Mesodermal cell (in vitro differentiated cells): Measurements from ENCODE around the gene ANXA11.

ENCODE experiments used
- H3K27ac ChIP-seq: 2 replicates; pipeline ENCODE4 v1.7.0; 2013; ENCODE audit warnings: mild to moderate bottlenecking, low read depth, low read length, moderate library complexity; ENCODE audit not compliant: severe bottlenecking
- H3K36me3 ChIP-seq: 2 replicates; pipeline ENCODE4 v1.7.1; 2013; ENCODE audit warnings: mild to moderate bottlenecking, low read length, moderate library complexity; ENCODE audit not compliant: control insufficient read depth, insufficient read depth
- H3K4me1 ChIP-seq: one replicate; pipeline ENCODE4 v1.7.1; 2013; ENCODE audit warnings: mild to moderate bottlenecking, low read length; ENCODE audit not compliant: insufficient read depth, control insufficient read depth, poor library complexity, severe bottlenecking
- H3K4me3 ChIP-seq: 2 replicates; pipeline ENCODE4 v1.7.0; 2013; ENCODE audit warnings: low read length, control low read depth, mild to moderate bottlenecking; ENCODE audit not compliant: insufficient read depth, poor library complexity, severe bottlenecking; ENCODE audit errors: extremely low read depth
- H3K9me3 ChIP-seq: 2 replicates; pipeline ENCODE4 v1.7.1; 2013; ENCODE audit warnings: mild to moderate bottlenecking, low read length, moderate library complexity; ENCODE audit not compliant: control insufficient read depth
- WGBS, 2 experiments: methylation state at CpG; one replicate each; pipeline ENCODE4 v1.1.5; 2013; ENCODE audit warnings: missing lambda C conversion rate in 2 of 2; ENCODE audit not compliant: insufficient coverage in 2 of 2; 5-methylcytosine and 5-hydroxymethylcytosine counted together

Gene ANXA11

DNA sequence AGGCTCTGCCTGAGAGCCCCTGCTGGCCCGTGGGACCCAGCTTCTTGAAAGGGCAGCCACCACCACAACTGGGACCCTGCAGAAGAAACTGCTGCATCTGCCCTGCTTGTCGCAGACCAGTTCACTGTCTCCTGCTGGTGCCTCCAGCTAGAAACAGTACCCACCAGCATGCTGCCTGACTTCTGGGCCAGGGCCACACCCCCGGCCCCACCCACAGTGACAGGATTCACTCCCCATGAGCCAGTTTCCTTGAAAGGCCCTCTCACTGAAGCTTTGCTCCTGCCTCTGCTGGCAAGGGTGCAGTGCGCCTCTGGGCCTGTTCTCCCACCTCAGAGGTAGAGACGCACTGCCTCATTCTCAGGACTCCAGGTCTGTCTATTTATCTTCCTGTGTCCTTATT, 32.4 kb downstream of the ANXA11 start:
- WGBS, 2 experiments = 63 to 80% methylated on average over 3 to 4 of the region's 5 CpGs
- H3K36me3 ChIP-seq = peaks cover 18% of the 10 kb centered on the region
- H3K9me3 ChIP-seq = no peaks in the 10 kb centered on the region
- no peak overlapping the region for H3K27ac ChIP-seq
- H3K4me3 ChIP-seq = no peak overlapping the region
- peaks cover 16% of the 10 kb centered on the region for H3K4me1 ChIP-seq

DNA sequence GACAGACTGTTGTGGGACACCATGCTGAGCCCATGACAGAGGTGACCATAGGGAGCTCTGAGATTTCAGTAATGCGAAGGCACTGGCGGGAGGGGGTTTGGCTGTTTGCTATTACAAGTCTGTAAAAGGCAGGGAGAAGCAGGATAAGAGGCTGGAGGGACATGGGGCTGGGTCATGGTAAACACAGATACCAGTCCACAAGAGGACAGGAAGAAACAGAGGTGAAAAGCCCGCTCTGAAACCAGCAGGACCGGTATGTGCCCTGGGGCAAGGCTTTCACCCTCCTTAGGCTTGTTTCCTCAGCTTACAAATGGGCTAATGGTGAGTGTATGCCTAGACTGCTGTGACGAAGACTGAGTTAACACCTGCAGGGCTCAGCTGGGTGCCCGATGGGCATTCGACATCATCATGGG, 34.1 kb downstream of the ANXA11 start:
- H3K36me3 ChIP-seq = peaks cover 19% of the 10 kb centered on the region
- H3K9me3 ChIP-seq = no peaks in the 10 kb centered on the region
- H3K4me1 ChIP-seq = peaks cover 28% of the 10 kb centered on the region
- 74 to 75% methylated on average over 5 to 7 of the region's 7 CpGs for WGBS, 2 experiments
- no peak overlapping the region for H3K27ac ChIP-seq
- H3K4me3 ChIP-seq = no peak overlapping the region

DNA sequence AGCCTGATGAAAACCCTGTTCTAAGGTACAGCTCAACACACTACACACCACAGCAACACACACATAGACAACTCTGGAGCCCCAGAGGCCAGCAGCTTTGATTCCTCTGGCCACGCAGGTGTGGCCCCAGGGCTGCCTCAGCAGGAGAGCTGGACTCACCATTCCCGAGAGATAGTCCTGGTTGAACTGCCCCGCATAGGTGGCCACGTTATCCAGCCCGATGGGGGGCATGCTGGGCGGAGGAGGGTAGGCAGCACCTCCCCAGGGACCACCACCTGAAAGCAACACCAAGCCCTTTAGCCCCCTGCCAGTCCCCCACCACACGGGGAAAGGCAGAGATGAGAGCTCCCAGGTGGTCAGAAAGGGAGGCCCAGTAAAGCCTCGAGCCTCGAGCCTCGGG, 34.7 kb downstream of the ANXA11 start:
- Histone ChIP-seq H3K9me3 (no peaks in the 10 kb centered on the region), H3K4me3 (no peak overlapping the region), H3K27ac (no peak overlapping the region), H3K4me1 (peaks cover 34% of the 10 kb centered on the region), H3K36me3 (peaks cover 19% of the 10 kb centered on the region)
- 84 to 93% methylated on average over 5 of the region's 10 CpGs for WGBS, 2 experiments

GRCh38 chr10:80170026-80170425, 35.3 kb downstream of the ANXA11 start:
- no peak overlapping the region for H3K4me3 ChIP-seq
- WGBS, 2 experiments = 100% methylated on average over 2 of the region's 4 CpGs; no CpG with 5 or more reads in 1 of the 2 experiments
- H3K36me3 ChIP-seq = peaks cover 19% of the 10 kb centered on the region
- H3K9me3 ChIP-seq = no peaks in the 10 kb centered on the region
- no peak overlapping the region for H3K27ac ChIP-seq
- peaks cover 40% of the 10 kb centered on the region for H3K4me1 ChIP-seq

DNA sequence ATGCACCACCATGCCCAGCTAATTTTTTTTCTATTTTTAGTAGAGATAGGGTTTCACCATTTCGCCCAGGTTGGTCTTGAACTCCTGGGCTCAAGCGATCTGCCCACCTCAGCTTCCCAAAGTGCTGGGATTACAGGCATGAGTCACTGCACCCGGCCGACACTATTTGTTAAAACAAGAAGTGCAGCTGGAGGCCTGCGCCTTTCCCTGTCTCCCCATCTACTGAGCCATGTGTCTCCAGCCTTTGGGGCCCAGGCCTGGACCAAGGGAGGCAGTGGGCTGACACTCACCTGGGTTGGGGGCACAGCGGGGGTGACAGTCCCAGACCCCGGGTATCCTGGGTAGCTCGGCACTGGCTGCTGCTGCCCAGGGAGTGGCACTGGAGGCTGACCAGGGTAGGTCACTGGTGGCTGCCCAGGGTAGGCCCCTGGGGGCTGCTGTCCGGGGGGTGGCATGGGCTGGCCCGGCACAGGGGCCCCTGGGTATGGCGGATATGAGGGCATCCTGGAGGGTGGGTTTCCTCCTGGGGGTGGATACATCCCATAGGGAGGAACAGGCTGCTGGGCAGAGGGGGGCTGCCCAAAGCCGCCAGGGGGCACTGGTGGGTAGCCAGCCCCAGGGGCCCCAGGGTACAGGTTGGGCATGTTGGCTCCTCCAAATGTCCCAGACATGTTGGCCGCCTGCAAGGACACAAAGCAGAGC, 36.5 kb downstream of the ANXA11 start:
- no peaks in the 10 kb centered on the region for H3K9me3 ChIP-seq
- peaks cover 47% of the 10 kb centered on the region for H3K4me1 ChIP-seq
- H3K27ac ChIP-seq = no peak overlapping the region
- no peak overlapping the region for H3K4me3 ChIP-seq
- peaks cover 28% of the 10 kb centered on the region for H3K36me3 ChIP-seq
- 89 to 94% methylated on average over 8 to 12 of the region's 13 CpGs for WGBS, 2 experiments

DNA sequence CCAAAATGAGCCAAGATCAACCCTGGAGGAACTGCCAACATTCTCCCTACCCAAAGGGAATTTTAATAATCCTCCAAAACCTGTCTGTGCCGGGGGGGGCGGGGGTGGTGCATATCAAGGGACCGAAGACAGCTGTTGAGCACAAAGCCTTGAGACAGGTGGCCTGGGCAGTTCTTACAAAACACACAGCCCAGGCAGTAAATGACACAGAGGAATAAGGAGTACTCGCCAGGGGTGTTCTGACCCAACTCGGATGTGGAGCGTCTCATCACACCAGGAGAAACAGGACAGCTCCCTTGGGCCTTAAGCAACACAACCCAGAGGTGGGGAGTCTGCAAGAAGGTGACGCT, 37.2 kb downstream of the ANXA11 start:
- Histone ChIP-seq H3K4me3 (no peak overlapping the region), H3K4me1 (peaks cover 49% of the 10 kb centered on the region), H3K9me3 (no peaks in the 10 kb centered on the region), H3K27ac (no peak overlapping the region), H3K36me3 (peaks cover 35% of the 10 kb centered on the region)
- 92 to 95% methylated on average over 5 to 7 of the region's 7 CpGs for WGBS, 2 experiments

DNA sequence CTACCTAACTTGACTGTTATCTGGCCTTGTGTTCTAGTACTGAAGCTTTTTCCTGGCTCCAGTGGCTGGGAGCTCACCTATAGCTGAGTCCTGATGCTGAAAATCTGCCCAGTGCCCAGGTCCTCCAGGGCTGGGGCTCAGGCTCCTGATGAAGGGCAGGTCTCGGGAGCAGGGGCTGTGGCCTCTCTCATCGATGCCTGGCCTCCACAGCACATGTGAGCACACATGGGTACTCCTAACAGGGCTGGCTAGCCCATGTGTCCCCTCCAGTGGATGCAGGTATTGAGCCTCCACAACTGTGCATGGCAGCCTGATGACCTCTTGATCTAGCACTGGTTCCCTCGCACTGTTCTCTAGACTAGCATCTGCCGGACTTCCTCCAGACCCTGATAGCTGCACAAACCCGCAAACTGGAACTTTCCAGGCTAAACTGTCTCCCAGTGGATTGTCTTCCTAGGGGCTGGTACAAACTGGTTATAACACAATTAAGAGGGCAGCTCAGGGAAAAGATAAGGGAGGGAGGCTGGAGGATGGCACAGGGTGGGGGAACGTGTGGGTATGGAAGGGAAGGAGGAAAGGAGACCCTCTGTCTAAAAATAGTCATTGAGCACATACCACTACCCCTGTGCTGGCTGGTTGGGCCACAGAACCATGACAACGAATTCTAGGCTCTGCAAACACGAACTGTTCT, 37.7 kb downstream of the ANXA11 start:
- peaks cover 40% of the 10 kb centered on the region for H3K36me3 ChIP-seq
- H3K4me3 ChIP-seq = no peak overlapping the region
- no peak overlapping the region for H3K27ac ChIP-seq
- H3K9me3 ChIP-seq = no peaks in the 10 kb centered on the region
- H3K4me1 ChIP-seq = peaks cover 45% of the 10 kb centered on the region
- 94% methylated on average over 5 to 7 of the region's 8 CpGs for WGBS, 2 experiments

DNA sequence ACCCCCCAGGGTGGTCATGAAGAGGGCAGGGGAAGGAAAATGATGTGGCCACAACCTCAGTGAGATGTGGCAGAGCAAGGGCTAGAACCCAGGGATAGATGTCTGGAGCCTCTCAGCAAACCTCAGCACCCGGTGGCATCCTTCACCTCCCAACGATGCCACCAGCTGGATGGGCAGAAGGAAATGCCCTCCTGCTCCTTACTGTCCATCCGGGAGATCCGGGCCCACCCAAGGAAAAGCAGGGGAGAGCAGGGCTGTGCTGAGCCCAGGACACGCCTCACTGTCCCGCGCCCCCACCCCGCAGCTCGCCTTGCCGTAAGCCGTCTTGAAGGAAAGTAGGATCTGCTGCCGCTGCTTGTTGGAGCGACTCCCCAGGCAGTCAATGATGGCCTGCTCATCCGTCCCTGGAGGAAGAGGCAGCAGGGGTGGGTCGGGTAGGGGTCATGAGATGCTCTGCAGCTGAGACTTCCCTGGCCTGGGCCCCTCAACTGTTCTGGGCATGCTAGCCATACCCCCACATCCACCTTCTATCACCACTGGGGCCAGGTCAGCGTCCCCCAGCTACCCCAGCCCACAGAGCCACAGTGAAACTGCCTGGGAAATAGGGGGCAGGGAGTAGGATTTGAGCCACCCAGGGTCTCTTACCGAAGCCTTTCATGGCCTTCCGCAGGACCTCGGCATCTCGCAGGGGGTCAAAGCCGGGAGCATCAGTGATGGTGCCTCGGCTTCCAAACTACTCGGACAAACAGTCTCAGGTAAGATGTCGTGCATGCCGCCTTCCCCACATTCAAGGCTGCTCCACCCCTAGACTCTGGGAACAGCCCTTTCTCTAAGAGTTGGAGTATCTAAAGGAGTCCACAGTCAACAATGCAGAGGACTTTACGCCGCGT, 38.5 kb downstream of the ANXA11 start:
- Histone ChIP-seq H3K27ac (no peak overlapping the region), H3K4me1 (peaks cover 45% of the 10 kb centered on the region), H3K4me3 (no peak overlapping the region), H3K9me3 (no peaks in the 10 kb centered on the region), H3K36me3 (peaks cover 48% of the 10 kb centered on the region)
- WGBS, 2 experiments = 96 to 97% methylated on average over 25 to 26 of the region's 28 CpGs

DNA sequence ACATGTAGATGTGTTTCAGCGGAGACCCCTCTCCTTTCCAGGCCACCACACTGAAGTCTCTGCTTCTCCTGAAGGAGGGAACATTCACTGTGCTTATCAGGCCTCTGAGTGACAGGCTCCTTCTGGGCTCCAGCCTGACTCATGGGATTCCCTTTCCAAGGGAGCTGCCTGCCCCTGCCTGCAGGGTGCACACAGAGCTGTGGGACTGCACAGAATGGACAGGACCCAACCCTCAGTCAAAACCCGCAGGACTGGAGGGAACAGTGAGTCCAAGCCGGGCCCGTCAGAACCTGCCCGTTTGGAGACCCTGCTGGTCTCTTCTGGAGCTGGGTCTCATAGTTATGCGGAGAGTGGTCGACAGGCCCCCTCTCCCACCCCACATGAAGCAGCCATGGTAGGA, 40.2 kb downstream of the ANXA11 start:
- no peak overlapping the region for H3K4me3 ChIP-seq
- WGBS, 2 experiments = 88 to 89% methylated on average over 5 to 7 of the region's 7 CpGs
- H3K4me1 ChIP-seq = peaks cover 45% of the 10 kb centered on the region
- H3K36me3 ChIP-seq = peaks cover 54% of the 10 kb centered on the region
- no peaks in the 10 kb centered on the region for H3K9me3 ChIP-seq
- H3K27ac ChIP-seq = peak overlapping the region; percentile 1

GRCh38 chr10:80164596-80164995, 40.7 kb downstream of the ANXA11 start:
- H3K36me3 ChIP-seq = peaks cover 53% of the 10 kb centered on the region
- no peak overlapping the region for H3K27ac ChIP-seq
- WGBS, 2 experiments = 91 to 94% methylated on average over 7 of the region's 7 CpGs
- no peaks in the 10 kb centered on the region for H3K9me3 ChIP-seq
- peaks cover 48% of the 10 kb centered on the region for H3K4me1 ChIP-seq
- no peak overlapping the region for H3K4me3 ChIP-seq
